AG09319 (cell line): ENCODE results near the gene MMEL1.

ENCODE experiments used
- DNase-seq: peaks from one replicate; pipeline ENCODE4 v3.0.0-alpha.2; 2010; ENCODE audit warnings: low read depth; ENCODE audit errors: extremely low read depth
- TF ChIP-seq, protein P1 (sequence below): IDR thresholded peaks from 2 replicates; pipeline ENCODE4 v1.5.1; 2011; ENCODE audit warnings: low read depth, mild to moderate bottlenecking, inconsistent platforms, low read length, moderate library complexity

The MMEL1 gene

DNA sequence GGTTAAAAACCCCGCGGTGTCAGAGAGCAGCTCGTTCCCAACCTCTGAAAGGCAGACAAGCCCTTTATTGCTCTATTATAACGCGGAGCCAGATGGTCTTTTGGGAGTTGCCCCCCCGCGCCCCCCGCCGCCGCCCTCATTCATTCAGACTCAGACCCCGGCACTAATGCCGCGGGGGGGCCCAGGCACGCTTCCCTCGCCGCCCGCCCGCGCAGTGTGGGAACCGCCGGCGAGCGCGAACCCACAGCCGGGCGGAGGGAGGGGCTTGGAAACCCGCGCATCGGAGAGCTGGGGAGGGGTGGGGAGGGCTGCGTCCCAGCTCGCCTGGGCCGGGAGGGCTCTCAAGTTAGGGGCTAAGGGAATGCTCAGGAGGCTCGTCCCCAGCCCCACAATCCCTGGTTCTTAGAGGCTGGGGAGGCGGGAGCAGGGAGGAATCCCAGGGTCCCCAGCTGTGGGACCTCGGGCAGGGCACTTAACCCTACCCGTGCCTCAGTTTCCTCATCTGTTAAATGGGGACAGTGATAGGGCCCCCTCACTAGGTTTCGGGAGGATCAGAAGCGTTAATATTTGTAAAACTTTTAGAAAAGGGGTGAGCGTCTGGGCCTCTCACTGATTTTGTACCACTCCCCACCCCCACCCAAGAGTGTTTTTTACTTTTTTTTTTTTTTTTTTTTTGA, 91.9 kb downstream of the MMEL1 start:
- DNase-seq, result no peak
- TF ChIP-seq, protein P1, sequence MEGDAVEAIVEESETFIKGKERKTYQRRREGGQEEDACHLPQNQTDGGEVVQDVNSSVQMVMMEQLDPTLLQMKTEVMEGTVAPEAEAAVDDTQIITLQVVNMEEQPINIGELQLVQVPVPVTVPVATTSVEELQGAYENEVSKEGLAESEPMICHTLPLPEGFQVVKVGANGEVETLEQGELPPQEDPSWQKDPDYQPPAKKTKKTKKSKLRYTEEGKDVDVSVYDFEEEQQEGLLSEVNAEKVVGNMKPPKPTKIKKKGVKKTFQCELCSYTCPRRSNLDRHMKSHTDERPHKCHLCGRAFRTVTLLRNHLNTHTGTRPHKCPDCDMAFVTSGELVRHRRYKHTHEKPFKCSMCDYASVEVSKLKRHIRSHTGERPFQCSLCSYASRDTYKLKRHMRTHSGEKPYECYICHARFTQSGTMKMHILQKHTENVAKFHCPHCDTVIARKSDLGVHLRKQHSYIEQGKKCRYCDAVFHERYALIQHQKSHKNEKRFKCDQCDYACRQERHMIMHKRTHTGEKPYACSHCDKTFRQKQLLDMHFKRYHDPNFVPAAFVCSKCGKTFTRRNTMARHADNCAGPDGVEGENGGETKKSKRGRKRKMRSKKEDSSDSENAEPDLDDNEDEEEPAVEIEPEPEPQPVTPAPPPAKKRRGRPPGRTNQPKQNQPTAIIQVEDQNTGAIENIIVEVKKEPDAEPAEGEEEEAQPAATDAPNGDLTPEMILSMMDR, result no peak
